GM19239 (cell line): Measurements from ENCODE around the gene UBE2E2.
A peak's percentile ranks its signal among the peaks of the same experiment; 100 is the strongest.
"Not testable (repeated sequence)": the region's sequence is repeated elsewhere in the genome, so short reads cannot be mapped to it uniquely, and the experiment has no call there.

Source experiments
- DNase-seq: peaks from one replicate; pipeline ENCODE4 v3.0.0; 2011; ENCODE audit warnings: low spot score; ENCODE audit not compliant: insufficient read length
- FAIRE-seq: peaks from 2 replicates; lab custom pipeline; 2011; peaks lifted over from hg19 to GRCh38; lab: Jason Lieb, UNC

Gene UBE2E2

DNA sequence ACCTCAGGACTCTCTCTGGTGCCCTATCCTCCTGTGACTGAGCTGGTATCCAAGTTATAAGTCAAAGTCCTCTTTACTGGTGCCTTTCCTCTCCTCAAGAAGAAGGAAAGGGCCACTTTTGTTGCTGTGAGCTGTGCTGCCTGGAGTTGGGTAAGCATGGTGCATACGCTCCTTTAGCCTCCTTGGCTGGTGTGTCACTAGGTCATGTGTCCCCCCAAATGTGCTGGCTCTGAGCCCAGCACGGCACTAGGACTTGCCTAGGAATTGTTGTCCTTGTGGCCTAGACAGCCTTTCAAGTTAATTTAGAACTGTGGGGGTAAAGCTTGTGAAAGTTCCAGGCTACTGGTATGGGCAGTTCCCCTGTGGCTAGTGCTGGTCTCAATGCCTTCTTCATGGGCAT is 113.8 kb downstream of the UBE2E2 start:
- FAIRE-seq, result no peak
- DNase-seq, result no peak

DNA sequence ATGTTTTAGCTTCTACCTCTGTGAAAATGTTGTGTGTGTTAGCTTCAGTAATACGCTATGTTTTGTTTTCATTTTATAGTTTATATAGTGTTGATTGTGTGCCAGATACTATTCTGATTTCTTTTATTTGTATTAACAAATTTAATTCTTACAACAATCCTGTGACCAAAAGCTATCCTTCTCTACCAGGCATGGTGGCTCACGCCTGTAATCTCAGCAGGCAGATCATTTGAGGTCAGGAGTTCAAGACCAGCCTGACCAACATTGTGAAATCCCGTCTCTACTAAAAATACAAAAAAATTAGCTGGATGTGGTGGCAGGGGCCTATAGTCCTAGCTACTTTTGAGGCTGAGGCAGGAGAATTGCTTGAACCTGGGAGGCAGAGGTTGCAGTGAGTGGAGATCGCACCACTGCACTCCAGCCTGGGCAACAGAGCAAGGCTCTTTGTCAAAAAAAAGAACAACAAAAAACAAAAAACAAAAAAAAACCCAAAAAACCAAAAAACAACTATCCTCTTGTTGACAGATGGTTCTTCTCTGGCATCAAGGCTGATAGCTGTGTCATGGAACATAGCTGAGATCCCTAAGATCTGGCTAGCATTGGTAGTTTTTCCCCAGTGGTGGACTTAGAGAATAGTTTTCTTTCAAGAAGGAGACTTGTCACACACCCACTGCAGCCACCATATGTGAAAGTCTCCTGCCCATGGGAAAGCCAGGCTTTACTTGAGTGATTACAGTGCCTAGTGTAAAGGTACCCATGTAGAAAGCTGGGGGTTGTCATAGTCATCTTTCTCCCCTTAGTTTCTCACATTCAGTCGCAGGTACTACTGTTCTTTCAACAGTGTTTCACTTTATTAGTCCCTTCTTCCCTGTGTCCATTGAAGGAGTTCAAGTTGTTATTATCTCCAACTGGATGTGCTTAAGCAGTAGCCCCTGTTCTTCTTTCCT is 116.5 kb downstream of the UBE2E2 start:
- DNase-seq (no peak), FAIRE-seq (peak; percentile 66)

DNA sequence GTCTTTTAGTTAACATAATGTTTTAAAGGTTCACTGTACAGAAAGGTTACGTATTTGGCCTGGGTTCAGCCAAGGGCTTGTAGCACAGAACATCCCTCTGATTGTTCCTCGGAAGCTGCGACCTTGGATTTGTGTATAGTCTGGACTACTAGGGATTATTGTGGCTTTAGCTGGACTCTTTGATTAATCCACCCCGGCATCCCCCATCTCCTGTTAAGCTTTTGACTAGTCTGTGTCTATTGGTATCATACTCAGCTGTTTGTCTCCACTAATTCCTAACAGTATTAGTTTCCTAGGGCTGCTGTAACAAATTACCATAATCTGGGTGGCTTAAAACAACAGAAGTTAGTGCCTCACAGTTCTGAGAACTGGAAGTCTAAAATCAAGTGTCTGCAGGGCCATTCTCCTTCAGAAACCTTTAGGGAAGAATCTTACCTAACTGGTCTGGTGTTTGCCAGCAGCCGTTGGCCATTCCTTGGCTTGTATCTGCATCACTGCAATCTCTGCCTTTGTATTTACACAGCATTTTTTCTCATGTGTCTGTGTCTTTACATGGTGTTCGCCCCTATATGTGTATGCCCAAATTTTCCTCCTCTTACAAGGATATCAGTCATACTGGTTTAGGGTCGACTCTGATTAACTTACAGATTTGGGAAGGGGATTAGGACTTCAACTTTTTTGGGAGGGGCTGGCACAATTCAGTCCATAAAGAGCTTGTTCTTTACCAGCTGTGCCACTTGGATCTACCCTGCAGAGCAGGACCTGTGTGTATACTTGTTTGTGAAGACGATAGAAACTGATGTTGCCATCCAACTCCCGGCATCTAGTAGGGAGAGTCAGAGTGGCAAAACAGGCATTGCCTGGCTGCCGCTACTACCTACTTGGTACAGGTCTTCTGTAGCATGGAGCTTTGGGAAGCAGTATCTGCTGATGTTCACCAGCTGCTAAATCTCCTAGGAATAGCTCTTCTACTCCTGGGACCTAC is 117.8 kb downstream of the UBE2E2 start:
- DNase-seq, result no peak
- FAIRE-seq, result no peak

DNA sequence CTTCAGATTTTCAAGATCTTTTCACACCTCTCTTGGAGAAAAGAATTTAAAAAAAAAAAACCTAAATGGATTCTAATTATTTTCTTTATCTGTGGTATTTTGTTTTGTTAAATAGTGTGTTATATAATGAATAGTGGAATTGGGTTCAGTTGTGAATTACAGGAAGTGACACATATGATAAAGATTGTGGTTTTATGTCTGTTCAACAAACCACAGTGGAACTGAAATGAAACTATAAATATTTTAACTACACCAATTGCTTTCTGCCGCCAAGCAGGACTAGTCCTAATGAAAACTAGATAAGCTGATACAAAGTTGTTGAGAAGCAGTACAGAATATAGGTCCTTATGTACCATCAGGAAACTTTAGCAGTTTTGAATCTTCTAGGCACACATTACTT is 121.6 kb downstream of the UBE2E2 start:
- FAIRE-seq (peak; percentile 73), DNase-seq (no peak)

DNA sequence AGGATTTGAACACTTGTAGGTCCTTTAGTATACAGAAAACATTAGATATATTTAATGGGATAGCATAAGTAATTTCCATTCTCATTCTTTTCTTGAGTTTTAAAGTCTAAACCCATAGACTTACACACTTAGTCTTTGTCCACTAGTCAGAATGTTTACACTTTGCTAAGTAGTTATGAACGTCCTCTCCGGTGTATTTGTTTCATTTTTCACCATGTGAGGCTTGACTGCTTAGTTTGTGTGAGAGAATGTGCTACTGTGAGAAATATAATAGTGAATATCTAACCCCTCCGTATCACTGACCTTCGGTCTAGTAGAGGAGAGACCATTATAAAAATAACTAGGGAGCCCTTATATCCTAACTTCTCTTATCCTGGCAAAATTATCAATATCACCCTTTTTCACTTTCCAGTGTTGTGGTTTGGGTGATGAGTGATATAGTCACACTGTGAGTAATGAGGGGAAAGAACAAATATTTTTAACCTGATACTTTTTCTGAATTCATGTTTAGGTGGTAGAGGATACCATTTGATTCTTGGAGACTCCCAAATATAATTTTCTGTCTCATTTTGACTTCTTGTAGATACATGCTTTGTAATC is 122.4 kb downstream of the UBE2E2 start:
- no peak for DNase-seq
- peak; percentile 83 for FAIRE-seq

DNA sequence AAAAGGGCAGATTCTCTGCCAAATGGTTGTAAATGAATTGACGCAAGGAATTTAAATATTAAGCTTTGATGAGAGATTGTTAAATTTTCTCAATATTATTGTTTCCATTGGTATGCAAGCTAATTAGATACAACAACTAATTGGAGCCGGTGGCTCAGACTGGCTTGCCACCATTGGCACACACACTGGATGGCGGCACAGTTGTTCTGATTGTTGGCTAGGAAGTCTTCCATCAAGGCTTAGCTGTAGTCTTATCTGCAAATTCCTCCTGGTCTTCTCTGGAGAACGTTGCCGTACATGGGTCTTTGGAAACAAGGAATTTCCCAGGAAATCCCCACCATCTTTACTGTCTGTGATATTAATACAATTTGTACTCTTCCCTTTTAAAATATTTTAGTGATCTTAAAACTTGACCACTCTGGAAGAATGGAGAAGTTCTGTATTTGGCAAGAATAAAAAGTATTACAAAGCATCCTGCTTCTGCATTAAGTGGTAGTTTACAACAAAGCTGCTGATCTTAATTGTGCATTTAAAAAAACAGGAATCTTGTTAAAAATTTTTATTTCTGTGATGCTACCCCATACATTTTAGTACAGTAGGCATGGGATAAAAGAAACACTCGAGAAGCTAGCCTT is 126.5 kb downstream of the UBE2E2 start:
- DNase-seq (no peak), FAIRE-seq (no peak)

DNA sequence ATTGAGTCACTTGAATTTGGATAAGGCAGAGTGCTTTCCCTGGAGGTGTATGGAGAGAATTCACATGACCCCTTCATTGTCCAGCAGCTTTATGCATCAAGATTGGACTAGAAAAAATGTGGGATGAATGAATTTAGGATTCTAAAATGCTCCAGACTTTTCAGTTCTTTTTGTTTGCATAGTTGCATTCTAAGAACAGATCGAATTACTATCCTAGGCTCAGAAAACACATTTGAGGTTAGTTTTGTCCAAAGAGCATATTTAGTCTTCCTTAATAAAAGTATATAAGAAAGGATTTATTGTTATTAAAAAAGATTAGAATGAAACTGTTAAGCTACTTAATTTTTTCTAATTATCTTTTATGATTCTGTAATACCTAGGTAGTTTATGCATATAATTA is 127.4 kb downstream of the UBE2E2 start:
- no peak for FAIRE-seq
- no peak for DNase-seq

DNA sequence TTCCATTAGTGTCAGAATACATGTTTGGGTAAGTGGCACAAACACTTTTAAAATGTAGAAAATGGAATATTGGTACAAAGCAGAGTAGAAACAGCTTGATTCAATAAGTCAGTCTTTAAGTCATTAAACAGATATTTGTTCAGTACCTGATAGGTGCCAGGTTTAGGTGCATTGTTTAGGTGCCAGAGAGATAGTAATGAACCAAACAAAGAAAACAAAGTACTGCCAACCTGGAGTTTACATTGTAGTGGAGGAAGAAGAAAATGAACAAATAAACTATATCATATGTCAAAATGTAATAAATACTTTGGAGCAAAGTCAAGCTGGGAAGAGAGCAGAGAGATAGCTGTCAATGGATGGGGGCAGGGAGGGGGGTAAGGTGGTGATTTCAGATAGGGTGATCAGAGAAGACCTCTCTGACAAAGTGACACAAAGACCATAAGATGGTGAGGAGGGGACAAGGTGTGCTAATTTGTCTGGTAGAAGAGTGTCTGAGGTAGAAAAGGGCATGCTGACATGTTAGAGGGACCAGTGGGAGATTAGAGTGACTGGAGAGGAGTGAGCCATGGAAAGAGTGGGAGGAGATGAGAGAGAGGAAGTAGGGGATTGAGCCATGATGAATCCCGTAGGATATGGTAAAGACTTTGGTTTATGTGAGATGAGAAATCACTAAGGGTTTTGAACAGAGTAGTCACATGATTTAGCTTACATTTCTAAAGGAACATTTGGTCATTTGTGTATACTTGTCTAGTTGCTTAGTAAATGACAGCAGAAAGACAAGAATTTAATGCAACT is 128.2 kb downstream of the UBE2E2 start:
- DNase-seq, result no peak
- peak; percentile 51 for FAIRE-seq

DNA sequence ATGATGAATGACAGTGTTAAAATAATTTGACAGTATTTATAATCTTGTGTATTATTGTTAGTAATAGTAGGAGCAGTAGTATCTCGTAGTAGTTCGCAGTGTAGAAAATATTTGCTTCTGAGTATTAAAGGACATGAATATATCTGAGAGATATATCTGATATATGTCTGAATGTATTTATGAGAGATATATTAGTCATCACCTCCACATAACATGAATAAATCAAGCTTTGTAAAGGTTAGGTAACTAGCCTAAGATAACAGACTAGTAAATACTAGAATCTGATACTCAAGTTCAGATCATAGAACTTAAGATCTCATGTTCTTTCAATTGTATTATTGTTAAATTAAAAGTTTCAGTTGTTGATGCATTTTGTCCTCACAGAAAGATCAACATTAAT is 130.5 kb downstream of the UBE2E2 start:
- no peak for FAIRE-seq
- no peak for DNase-seq

DNA sequence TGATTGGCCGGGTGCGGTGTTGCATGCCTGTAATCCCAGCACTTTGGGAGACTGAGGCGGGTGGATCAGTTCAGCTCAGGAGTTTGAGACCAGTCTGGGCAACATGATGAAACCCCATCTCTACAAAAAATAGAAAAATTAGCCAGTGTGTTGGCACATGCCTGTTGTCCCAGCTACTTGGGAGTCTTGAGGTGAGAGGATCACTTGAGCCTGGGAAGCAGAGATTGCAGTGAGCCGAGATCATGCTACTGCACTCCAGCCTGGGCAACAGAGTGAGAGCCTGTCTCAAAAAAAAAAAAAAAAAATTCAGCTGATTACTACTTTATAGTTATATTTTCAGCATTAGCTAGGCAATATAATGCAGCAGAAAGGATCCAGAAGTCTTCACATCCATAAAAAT is 133.7 kb downstream of the UBE2E2 start:
- FAIRE-seq, DNase-seq: not testable (repeated sequence)

DNA sequence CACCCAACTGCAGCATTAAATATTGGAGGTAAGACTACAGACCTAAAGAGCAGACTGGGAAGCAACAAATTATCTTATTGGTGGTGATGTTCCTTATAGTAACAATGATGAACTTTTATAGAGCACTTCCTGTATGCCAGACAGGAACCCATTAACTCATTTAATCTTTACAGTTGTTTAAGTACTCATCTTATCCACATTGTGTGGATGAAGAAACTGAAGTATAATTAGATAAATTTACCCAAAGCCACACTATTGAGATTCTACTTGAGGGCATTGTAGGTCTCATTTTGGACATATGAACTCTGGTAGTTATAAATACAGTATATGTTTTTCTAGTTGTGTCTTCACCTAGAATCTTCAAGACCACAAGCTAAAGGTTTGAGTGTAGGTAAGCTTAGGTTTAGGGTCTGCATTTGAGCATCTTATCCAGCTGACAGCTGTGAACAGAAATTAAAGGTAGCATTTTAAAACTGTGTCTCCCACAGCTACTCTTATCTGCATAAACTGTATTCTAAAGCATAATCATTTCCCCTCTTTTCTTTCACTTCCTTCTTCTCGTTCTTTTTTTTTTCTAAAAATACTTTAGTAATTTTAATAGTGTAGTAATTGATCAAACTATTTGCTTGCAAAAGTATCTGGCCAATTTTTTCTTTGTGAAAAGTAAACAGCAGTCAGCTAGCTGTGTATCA is 138.2 kb downstream of the UBE2E2 start:
- peak; percentile 4 for FAIRE-seq

DNA sequence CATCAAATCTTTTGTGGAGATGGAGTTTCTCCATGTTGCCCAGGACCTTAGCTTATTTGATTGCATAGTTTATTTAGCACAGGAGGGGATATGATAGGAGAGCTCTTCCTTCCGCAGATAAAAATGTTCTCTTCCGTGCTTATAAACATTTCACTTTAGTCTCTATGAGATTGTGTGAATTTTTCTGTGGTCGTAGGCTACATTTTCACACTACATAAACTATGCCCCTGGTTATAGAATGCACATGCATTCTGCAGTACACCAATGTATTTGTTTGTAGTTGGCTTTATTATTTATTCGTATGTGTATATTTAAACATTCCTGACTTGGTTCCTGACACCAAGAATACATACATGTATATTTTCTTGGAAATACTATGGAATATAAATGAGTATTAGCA is 139.2 kb downstream of the UBE2E2 start:
- FAIRE-seq (peak; percentile 4), DNase-seq (no peak)

More for the DNA sequence above, 138.2 kb downstream of the UBE2E2 start:
- DNase-seq, result no peak

DNA sequence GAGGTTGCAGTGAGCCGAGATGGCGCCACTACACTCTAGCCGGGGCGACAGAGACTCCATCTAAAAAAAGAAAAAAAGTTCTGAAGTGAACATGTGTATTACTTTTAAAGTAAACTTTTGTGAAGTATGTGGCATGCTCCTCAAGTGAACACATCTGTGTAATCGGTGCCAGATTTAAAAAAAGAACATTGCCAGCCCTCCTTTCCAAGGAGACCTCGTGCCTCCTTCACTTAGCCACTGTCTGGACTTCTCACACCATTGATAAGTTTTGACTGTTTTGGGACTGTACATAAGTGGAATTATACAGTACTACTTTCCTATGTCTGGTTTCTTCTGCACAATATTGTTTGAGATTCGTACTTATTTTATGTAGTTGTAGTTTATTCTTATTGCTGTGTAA is 140.4 kb downstream of the UBE2E2 start:
- DNase-seq (no peak), FAIRE-seq (no peak)

DNA sequence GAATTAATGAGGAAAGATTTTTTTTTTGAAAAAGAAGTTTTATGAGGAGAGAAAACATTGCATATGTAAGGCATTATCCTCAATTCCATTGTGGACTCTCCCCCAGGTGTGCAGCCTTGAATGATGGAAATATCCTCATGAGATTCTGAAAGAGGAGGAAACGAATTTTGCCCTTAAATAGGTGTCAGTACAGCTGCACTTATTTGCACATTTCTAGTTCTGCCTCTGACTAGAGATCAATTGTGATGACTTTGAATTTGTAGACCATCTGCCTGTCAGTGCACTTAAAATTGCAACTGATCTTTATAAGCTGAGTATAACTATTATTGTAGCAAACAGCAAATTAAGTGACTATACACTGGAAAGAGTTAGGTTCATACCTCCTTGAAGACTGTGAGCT is 141.8 kb downstream of the UBE2E2 start:
- no peak for FAIRE-seq

DNA sequence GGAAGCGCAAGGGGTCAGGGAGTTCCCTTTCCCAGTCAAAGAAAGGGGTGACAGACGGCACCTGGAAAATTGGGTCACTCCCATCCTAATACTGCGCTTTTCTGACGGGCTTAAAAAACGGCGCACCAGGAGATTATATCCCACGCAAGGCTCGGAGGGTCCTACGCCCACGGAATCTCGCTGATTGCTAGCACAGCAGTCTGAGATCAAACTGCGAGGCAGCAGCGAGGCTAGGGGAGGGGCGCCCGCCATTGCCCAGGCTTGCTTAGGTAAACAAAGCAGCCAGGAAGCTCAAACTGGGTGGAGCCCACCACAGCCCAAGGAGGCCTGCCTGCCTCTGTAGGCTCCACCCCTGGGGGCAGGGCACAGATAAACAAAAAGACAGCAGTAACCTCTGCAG is 146.3 kb downstream of the UBE2E2 start:
- FAIRE-seq, result not testable (repeated sequence)

More for the DNA sequence above, 141.8 kb downstream of the UBE2E2 start:
- no peak for DNase-seq

DNA sequence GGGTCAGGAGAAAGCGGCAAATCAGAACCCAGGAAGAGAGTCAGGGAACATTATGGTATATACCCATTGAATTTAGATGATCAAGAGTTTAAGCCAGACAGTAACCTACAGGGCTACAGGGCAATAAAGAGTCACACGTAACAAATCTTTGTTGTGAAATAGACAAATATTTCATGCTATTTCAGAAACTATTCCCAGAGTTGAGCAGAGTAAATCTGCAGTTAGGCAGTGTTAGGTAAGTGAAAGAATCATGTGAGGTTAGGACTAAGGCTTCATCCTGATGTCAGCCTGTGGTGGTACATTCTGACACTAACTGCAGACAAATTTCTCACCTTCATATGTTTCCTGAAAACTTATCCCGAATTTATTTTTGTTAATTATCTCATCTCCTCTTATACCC is 153.0 kb downstream of the UBE2E2 start:
- DNase-seq (no peak), FAIRE-seq (no peak)

More for the DNA sequence above, 146.3 kb downstream of the UBE2E2 start:
- DNase-seq, result not testable (repeated sequence)

DNA sequence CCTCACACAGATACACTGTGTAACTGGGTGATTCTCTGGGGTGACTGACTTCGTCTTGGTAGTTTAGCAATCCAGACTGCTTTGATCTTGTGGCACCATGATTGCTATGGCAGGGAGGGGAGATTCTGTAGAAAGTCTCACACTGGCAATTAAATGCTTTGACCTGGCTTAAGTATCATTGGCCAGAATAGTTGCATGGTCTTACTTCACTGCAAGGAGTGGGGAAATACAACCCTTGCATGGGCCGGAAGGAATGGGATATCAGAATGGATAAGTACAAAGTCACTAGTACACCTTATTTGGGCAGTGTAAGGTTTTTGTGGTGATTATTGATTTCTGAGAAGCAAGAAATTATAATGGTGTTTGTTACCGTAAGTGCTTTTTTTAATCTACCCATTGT is 153.8 kb downstream of the UBE2E2 start:
- FAIRE-seq (no peak), DNase-seq (no peak)

DNA sequence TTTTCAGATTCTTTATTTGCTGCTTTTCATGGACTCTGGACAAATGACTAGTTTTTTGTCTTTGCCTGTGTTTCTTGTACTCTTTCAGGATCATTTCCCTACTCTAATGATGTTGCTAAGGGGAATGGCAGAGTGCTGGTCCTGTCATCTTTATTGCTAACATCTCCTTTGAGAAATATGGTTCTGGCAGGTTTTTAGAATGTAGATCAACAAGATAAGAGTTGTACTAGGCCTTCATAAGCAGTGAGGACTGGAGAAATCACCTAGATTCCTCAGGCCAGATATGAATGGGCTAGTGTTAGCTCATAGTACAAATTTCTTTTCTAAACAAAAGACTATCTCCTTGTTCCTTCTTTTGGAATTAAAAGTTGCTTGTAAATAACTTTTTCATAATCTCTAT is 156.0 kb downstream of the UBE2E2 start:
- no peak for FAIRE-seq

DNA sequence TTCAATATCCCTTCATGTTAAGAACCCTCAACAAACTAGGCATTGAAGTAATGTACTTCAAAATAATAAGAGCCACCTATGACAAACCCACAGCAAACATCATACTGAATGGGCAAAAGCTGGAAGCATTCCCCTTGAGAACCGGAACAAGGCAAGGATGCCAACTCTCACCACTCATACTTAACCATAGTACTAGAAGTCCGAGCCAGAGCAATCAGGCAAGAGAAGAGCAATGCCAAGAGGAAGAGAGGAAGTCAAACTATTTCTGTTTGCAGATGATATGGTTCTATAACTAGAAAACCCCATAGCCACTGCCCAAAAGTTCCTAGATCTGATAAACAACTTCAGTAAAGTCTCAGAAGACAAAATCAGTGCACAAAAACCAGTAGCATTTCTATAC is 161.9 kb downstream of the UBE2E2 start:
- FAIRE-seq, result no peak
- DNase-seq, result no peak

More for the DNA sequence above, 156.0 kb downstream of the UBE2E2 start:
- DNase-seq, result no peak
